HEK293 (cell line): ENCODE data around the gene ERCC6L.

Experiments used
- EGR2 ChIP-seq: fragments of 450-650 bp; formaldehyde crosslinking; IDR thresholded peaks from 2 replicates; pipeline ENCODE4 v1.5.1; 2016; ENCODE audit warnings: low read depth, missing biosample characterization, missing genetic modification characterization
- GLIS1 ChIP-seq: fragments of 450-650 bp; formaldehyde crosslinking; IDR thresholded peaks from 2 replicates; pipeline ENCODE4 v1.5.1; 2016; ENCODE audit warnings: missing biosample characterization, missing genetic modification characterization
- MYNN ChIP-seq: fragments of 450-650 bp; formaldehyde crosslinking; IDR thresholded peaks from 2 replicates; pipeline ENCODE4 v1.5.1; 2016; ENCODE audit warnings: missing biosample characterization, missing genetic modification characterization, borderline replicate concordance
- PRDM1 ChIP-seq: fragments of 450-650 bp; formaldehyde crosslinking; IDR thresholded peaks from 2 replicates; pipeline ENCODE4; 2016; ENCODE audit warnings: missing biosample characterization, missing genetic modification characterization
- SCRT1 ChIP-seq: fragments of 450-650 bp; formaldehyde crosslinking; IDR thresholded peaks from 2 replicates; pipeline ENCODE4 v1.5.1; 2016; ENCODE audit warnings: missing biosample characterization, missing genetic modification characterization, borderline replicate concordance
- TCF7L2 ChIP-seq: IDR thresholded peaks from 2 replicates; pipeline ENCODE4 v1.6.1; 2011; ENCODE audit warnings: low read depth, mild to moderate bottlenecking, inconsistent platforms, low read length, moderate library complexity, borderline replicate concordance
- ZBTB7A ChIP-seq: fragments of 450-650 bp; formaldehyde crosslinking; IDR thresholded peaks from 2 replicates; pipeline ENCODE4 v1.5.1; 2016; ENCODE audit warnings: low read depth, missing biosample characterization, missing genetic modification characterization
- ZNF114 ChIP-seq: fragments of 450-650 bp; formaldehyde crosslinking; IDR thresholded peaks from 2 replicates; pipeline ENCODE4 v1.5.0; 2017; ENCODE audit warnings: missing biosample characterization, missing genetic modification characterization
- ZNF266 ChIP-seq: fragments of 450-650 bp; formaldehyde crosslinking; IDR thresholded peaks from 2 replicates; pipeline ENCODE4 v1.5.1; 2016; ENCODE audit warnings: missing biosample characterization, missing genetic modification characterization, low read depth
- ZNF341 ChIP-seq: fragments of 450-650 bp; formaldehyde crosslinking; IDR thresholded peaks from 2 replicates; pipeline ENCODE4; 2016; ENCODE audit warnings: low read depth, missing biosample characterization, missing genetic modification characterization
- ZNF354C ChIP-seq: fragments of 450-650 bp; formaldehyde crosslinking; IDR thresholded peaks from 2 replicates; pipeline ENCODE4 v1.5.1; 2016; ENCODE audit warnings: missing biosample characterization, missing genetic modification characterization, low read depth, borderline replicate concordance
- ZNF391 ChIP-seq: fragments of 450-650 bp; formaldehyde crosslinking; IDR thresholded peaks from 2 replicates; pipeline ENCODE4 v1.5.1; 2016; ENCODE audit warnings: low read depth, missing biosample characterization, missing genetic modification characterization, borderline replicate concordance
- ZNF416 ChIP-seq: fragments of 450-650 bp; formaldehyde crosslinking; IDR thresholded peaks from 2 replicates; pipeline ENCODE4 v1.5.1; 2016; ENCODE audit warnings: missing biosample characterization, missing genetic modification characterization
- ZNF426 ChIP-seq: fragments of 450-650 bp; formaldehyde crosslinking; IDR thresholded peaks from 2 replicates; pipeline ENCODE4 v1.5.1; 2017; ENCODE audit warnings: missing biosample characterization, missing genetic modification characterization, mild to moderate bottlenecking, inconsistent platforms, moderate library complexity
- ZNF521 ChIP-seq: fragments of 450-650 bp; formaldehyde crosslinking; IDR thresholded peaks from 2 replicates; pipeline ENCODE4 v1.5.1; 2017; ENCODE audit warnings: missing biosample characterization, mild to moderate bottlenecking, missing genetic modification characterization
- ZNF843 ChIP-seq: fragments of 450-650 bp; formaldehyde crosslinking; IDR thresholded peaks from 2 replicates; pipeline ENCODE4 v1.5.1; 2016; ENCODE audit warnings: missing biosample characterization, missing genetic modification characterization
- TF ChIP-seq, protein P1 (sequence below): fragments of 450-650 bp; formaldehyde crosslinking; IDR thresholded peaks from 2 replicates; pipeline ENCODE4 v1.5.1; 2016; ENCODE audit warnings: missing biosample characterization, missing genetic modification characterization
- TF ChIP-seq, protein P2 (sequence below): fragments of 450-650 bp; formaldehyde crosslinking; conservative IDR thresholded peaks from 2 replicates; pipeline ENCODE4 v1.5.1; 2016; ENCODE audit warnings: low read depth, missing biosample characterization, missing genetic modification characterization
- TF ChIP-seq, protein P3 (sequence below): fragments of 450-650 bp; formaldehyde crosslinking; IDR thresholded peaks from 2 replicates; pipeline ENCODE4 v1.5.1; 2017; ENCODE audit warnings: missing biosample characterization, missing genetic modification characterization
- TF ChIP-seq, protein P4 (sequence below): fragments of 450-650 bp; formaldehyde crosslinking; IDR thresholded peaks from 2 replicates; pipeline ENCODE4 v1.5.1; 2016; ENCODE audit warnings: missing biosample characterization, missing genetic modification characterization
- TF ChIP-seq, protein P5 (sequence below): fragments of 450-650 bp; formaldehyde crosslinking; IDR thresholded peaks from 2 replicates; pipeline ENCODE4 v1.5.1; 2016; ENCODE audit warnings: missing biosample characterization, missing genetic modification characterization
- TF ChIP-seq, protein P6 (sequence below): fragments of 450-650 bp; formaldehyde crosslinking; IDR thresholded peaks from 2 replicates; pipeline ENCODE4 v1.5.1; 2016; ENCODE audit warnings: missing biosample characterization, missing genetic modification characterization
- TF ChIP-seq, protein P7 (sequence below): fragments of 450-650 bp; formaldehyde crosslinking; IDR thresholded peaks from 2 replicates; pipeline ENCODE4 v1.5.1; 2016; ENCODE audit warnings: missing biosample characterization, missing genetic modification characterization

ERCC6L gene

DNA sequence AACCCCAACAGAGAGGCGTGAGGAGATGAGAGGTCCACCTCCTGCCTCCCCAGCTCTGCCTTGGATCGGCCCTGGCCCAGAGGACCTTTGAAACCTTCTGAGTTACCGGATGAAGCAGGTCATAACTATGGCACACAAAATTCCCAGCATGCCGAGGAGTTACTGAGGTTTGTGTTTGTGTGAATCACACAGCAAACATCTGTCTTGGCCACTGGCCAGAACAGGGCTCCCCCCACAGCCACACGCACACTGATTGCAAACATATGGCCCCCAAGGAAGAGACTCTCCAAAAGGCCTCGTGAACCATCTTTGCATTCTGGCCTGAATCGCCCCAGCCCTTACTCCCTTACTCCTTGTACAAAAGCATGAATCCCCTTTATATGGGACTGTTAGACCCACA, 19.3 kb upstream of the ERCC6L start (continued):
- TF ChIP-seq, protein P1, sequence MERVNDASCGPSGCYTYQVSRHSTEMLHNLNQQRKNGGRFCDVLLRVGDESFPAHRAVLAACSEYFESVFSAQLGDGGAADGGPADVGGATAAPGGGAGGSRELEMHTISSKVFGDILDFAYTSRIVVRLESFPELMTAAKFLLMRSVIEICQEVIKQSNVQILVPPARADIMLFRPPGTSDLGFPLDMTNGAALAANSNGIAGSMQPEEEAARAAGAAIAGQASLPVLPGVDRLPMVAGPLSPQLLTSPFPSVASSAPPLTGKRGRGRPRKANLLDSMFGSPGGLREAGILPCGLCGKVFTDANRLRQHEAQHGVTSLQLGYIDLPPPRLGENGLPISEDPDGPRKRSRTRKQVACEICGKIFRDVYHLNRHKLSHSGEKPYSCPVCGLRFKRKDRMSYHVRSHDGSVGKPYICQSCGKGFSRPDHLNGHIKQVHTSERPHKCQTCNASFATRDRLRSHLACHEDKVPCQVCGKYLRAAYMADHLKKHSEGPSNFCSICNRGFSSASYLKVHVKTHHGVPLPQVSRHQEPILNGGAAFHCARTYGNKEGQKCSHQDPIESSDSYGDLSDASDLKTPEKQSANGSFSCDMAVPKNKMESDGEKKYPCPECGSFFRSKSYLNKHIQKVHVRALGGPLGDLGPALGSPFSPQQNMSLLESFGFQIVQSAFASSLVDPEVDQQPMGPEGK (tag by site-specific recombination): peak; percentile 76; the same call in 1 of the 2 replicates
- TF ChIP-seq ZNF391 (no peak), ZNF354C (tag by site-specific recombination) (no peak), ZNF341 (tag by site-specific recombination) (no peak), ZNF114 (no peak), ZNF266 (tag by site-specific recombination) (no peak), ZNF843 (no peak), MYNN (tag by site-specific recombination) (no peak), ZNF416 (tag by site-specific recombination) (no peak), EGR2 (tag by site-specific recombination) (no peak), ZNF521 (tag by site-specific recombination) (no peak), ZNF426 (tag by site-specific recombination) (no peak), TCF7L2 (no peak), SCRT1 (tag by site-specific recombination) (no peak), GLIS1 (peak; percentile 90), PRDM1 (tag by site-specific recombination) (no peak), ZBTB7A (tag by site-specific recombination) (no peak)
- TF ChIP-seq, protein P2, sequence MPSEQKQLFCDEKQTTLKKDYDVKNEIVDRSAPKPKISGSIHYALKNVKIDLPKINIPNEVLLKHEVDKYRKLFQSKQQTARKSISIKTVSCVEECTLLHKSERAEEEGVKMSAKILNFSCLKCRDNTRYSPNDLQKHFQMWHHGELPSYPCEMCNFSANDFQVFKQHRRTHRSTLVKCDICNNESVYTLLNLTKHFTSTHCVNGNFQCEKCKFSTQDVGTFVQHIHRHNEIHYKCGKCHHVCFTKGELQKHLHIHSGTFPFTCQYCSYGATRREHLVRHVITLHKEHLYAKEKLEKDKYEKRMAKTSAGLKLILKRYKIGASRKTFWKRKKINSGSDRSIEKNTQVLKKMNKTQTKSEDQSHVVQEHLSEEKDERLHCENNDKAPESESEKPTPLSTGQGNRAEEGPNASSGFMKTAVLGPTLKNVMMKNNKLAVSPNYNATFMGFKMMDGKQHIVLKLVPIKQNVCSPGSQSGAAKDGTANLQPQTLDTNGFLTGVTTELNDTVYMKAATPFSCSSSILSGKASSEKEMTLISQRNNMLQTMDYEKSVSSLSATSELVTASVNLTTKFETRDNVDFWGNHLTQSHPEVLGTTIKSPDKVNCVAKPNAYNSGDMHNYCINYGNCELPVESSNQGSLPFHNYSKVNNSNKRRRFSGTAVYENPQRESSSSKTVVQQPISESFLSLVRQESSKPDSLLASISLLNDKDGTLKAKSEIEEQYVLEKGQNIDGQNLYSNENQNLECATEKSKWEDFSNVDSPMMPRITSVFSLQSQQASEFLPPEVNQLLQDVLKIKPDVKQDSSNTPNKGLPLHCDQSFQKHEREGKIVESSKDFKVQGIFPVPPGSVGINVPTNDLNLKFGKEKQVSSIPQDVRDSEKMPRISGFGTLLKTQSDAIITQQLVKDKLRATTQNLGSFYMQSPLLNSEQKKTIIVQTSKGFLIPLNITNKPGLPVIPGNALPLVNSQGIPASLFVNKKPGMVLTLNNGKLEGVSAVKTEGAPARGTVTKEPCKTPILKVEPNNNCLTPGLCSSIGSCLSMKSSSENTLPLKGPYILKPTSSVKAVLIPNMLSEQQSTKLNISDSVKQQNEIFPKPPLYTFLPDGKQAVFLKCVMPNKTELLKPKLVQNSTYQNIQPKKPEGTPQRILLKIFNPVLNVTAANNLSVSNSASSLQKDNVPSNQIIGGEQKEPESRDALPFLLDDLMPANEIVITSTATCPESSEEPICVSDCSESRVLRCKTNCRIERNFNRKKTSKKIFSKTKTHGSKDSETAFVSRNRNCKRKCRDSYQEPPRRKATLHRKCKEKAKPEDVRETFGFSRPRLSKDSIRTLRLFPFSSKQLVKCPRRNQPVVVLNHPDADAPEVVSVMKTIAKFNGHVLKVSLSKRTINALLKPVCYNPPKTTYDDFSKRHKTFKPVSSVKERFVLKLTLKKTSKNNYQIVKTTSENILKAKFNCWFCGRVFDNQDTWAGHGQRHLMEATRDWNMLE (tag by site-specific recombination): no peak
- TF ChIP-seq, protein P3, sequence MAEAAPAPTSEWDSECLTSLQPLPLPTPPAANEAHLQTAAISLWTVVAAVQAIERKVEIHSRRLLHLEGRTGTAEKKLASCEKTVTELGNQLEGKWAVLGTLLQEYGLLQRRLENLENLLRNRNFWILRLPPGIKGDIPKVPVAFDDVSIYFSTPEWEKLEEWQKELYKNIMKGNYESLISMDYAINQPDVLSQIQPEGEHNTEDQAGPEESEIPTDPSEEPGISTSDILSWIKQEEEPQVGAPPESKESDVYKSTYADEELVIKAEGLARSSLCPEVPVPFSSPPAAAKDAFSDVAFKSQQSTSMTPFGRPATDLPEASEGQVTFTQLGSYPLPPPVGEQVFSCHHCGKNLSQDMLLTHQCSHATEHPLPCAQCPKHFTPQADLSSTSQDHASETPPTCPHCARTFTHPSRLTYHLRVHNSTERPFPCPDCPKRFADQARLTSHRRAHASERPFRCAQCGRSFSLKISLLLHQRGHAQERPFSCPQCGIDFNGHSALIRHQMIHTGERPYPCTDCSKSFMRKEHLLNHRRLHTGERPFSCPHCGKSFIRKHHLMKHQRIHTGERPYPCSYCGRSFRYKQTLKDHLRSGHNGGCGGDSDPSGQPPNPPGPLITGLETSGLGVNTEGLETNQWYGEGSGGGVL (tag by site-specific recombination): peak; percentile 41; the same call in 1 of the 2 replicates
- TF ChIP-seq, protein P4, sequence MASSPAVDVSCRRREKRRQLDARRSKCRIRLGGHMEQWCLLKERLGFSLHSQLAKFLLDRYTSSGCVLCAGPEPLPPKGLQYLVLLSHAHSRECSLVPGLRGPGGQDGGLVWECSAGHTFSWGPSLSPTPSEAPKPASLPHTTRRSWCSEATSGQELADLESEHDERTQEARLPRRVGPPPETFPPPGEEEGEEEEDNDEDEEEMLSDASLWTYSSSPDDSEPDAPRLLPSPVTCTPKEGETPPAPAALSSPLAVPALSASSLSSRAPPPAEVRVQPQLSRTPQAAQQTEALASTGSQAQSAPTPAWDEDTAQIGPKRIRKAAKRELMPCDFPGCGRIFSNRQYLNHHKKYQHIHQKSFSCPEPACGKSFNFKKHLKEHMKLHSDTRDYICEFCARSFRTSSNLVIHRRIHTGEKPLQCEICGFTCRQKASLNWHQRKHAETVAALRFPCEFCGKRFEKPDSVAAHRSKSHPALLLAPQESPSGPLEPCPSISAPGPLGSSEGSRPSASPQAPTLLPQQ: 0 out of 2 replicates have a peak, but pooled peaks have one; percentile 12
- TF ChIP-seq, protein P5, sequence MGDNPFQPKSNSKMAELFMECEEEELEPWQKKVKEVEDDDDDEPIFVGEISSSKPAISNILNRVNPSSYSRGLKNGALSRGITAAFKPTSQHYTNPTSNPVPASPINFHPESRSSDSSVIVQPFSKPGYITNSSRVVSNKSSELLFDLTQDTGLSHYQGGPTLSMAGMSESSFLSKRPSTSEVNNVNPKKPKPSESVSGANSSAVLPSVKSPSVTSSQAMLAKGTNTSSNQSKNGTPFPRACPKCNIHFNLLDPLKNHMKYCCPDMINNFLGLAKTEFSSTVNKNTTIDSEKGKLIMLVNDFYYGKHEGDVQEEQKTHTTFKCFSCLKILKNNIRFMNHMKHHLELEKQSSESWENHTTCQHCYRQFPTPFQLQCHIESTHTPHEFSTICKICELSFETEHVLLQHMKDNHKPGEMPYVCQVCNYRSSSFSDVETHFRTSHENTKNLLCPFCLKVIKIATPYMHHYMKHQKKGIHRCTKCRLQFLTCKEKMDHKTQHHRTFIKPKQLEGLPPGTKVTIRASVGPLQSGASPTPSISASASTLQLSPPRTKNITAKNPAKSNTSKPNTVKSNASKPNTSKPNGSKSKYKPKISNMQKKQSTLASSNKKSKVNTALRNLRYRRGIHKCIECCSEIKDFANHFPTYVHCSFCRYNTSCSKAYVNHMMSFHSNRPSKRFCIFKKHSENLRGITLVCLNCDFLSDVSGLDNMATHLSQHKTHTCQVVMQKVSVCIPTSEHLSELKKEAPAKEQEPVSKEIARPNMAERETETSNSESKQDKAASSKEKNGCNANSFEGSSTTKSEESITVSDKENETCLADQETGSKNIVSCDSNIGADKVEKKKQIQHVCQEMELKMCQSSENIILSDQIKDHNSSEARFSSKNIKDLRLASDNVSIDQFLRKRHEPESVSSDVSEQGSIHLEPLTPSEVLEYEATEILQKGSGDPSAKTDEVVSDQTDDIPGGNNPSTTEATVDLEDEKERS (tag by site-specific recombination): no peak
- TF ChIP-seq, protein P6, sequence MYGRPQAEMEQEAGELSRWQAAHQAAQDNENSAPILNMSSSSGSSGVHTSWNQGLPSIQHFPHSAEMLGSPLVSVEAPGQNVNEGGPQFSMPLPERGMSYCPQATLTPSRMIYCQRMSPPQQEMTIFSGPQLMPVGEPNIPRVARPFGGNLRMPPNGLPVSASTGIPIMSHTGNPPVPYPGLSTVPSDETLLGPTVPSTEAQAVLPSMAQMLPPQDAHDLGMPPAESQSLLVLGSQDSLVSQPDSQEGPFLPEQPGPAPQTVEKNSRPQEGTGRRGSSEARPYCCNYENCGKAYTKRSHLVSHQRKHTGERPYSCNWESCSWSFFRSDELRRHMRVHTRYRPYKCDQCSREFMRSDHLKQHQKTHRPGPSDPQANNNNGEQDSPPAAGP: no peak
- TF ChIP-seq, protein P7, sequence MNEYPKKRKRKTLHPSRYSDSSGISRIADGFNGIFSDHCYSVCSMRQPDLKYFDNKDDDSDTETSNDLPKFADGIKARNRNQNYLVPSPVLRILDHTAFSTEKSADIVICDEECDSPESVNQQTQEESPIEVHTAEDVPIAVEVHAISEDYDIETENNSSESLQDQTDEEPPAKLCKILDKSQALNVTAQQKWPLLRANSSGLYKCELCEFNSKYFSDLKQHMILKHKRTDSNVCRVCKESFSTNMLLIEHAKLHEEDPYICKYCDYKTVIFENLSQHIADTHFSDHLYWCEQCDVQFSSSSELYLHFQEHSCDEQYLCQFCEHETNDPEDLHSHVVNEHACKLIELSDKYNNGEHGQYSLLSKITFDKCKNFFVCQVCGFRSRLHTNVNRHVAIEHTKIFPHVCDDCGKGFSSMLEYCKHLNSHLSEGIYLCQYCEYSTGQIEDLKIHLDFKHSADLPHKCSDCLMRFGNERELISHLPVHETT (tag by site-specific recombination): 0 out of 2 replicates have a peak, but pooled peaks have one; percentile 12
